HG03521 (cell line): ENCODE results near the gene RSPRY1.
"Not testable (repeated sequence)": the region's sequence is repeated elsewhere in the genome, so short reads cannot be mapped to it uniquely, and the experiment has no call there.

Experiments used
- ATAC-seq: cut with Tn5 transposase; IDR thresholded peaks from one replicate; pipeline ENCODE4 v1.9.1; 2021; ENCODE audit warnings: mild to moderate bottlenecking, moderate library complexity; ENCODE audit not compliant: unreplicated experiment

RSPRY1 gene

GRCh38 chr16:57252148-57252721 is 66.1 kb downstream of the RSPRY1 start:
- no peak for ATAC-seq

- ATAC-seq = no peak
Observed at GRCh38 chr16:57253466-57253865, 67.3 kb downstream of the RSPRY1 start.

- no peak for ATAC-seq
Observed at GRCh38 chr16:57255686-57256415, 69.7 kb downstream of the RSPRY1 start.

- no peak for ATAC-seq
Observed at GRCh38 chr16:57256601-57257395, 70.7 kb downstream of the RSPRY1 start.

DNA sequence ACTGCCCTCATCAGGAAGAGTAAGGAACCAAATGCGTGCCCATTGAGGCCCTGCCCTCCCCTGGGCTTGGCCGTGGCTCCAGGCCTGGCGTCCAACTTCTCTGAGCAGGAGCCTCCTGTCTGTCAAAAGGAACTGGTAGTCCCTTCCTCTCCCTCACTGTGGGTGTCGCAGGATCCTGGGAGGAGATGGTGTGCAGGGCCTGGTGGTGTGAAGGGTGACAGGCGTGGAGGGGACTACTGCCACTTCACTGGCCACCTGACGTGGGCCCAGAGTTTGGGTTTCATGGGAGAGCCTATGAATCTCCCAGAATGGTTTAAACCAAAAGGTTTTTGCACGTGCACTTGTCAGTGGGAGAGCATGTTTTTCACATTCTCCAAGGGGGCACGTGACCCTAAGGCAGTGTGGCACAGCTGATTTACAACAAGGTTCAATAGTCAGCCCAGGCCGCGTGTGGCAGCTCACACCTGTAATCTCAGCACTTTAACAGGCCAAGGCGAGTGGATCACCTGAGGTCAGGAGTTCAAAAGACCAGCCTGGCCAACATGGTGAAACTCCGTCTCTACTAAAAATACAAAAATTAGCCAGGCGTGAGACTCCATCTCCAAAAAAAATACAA is 71.4 kb downstream of the RSPRY1 start:
- ATAC-seq = no peak

- no peak for ATAC-seq
Observed at GRCh38 chr16:57258226-57258909, 72.2 kb downstream of the RSPRY1 start.

DNA sequence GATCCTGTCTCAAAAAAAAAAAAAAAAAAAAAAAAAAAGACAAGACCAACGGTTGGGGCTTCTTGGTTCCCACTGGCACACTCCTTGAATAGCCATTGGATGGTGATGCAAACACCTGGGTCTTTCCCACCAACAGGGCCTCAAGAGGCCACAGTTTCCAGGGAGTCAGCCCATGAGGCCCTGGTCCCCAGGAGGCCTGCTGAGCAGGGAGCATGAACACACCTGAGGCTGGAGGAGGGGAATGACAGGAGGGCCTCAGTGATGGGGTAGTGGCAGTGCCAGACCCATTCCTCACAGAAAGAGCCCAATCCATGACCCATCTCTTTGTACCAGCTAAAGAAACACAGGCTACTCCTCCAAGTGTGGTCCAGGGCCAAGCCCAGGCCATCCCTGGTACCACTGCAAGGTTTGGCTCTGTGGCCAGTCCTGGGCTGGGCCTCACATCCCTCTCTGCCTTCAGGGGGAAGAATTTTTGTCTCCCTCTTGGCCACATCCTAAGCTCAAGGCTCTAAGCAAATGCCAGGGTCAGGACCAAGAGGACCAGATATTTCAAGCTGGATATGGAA is 72.9 kb downstream of the RSPRY1 start:
- no peak for ATAC-seq

DNA sequence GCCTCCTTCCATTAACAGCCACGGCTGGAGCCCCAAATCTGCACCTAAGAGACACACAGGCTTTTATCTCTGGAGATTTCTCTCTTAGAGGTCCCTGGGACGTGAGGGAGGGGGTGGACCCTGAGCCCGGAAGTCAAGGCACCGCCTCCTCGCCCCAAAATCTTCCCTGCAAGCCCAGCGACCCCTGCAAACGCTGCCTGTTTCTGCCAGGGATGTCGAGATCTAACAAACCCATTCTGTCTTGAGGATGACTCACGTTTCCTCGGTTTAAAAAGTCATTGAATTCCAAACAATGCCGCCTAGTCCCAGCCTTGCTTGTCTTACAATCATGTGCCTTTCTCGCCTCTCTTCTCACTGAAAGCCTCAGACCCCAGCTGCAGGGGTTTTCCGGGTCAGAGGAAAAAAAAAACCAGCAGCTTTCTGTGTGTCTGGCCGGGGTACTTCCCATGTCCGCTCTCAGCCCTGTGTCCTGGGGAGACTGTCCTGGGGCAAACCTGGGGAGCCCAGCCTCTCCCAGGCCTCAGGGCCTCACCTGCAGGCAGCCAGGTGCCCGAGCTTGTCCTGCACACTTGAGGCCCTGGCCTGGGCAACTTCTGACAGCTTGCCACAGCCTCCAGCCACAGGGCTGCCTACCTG is 74.3 kb downstream of the RSPRY1 start:
- ATAC-seq = no peak

- no peak for ATAC-seq
Observed at GRCh38 chr16:57261806-57262205, 75.7 kb downstream of the RSPRY1 start.

GRCh38 chr16:57262841-57263540 is 76.9 kb downstream of the RSPRY1 start:
- no peak for ATAC-seq

DNA sequence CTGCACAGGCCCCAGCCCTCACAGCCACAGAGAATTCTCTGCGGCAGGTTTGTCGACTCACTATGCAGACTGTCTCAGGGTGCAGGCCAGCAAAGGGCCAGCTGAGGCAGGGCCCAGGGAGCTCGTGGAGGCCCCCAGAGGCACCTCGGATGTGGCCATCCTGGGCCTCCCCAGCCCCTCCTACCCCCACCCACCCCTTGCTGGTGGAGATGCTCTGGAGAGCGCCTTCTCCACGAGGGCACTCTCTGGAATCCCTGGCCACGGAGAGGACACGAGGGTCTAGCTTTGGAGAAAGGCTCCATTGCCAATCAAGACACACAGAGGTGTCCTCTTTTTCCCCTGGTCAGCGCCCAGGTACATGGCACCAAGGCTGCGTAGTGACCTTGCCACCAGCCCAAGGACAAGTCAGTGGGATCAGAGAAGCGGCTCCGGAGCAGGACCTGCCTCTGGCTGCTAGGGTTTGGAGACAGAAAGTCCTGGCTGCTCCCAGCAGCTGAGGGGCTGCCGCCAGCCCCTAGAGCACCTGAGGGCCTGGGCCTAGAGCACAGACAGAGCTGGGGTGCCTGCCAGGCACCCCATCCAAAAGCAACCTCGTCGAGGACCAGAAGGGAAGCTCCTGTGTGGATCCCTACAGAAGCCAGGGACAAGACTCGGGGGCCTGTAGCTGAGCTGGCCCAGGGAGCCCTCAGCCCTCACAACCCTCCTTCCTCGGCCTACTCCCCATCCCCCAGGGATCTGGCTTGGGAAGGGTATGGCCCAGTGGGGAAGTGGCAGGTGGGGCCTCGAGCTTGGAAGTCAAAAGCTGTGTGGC is 77.6 kb downstream of the RSPRY1 start:
- no peak for ATAC-seq

- ATAC-seq = no peak
Observed at GRCh38 chr16:57264381-57264780, 78.3 kb downstream of the RSPRY1 start.

DNA sequence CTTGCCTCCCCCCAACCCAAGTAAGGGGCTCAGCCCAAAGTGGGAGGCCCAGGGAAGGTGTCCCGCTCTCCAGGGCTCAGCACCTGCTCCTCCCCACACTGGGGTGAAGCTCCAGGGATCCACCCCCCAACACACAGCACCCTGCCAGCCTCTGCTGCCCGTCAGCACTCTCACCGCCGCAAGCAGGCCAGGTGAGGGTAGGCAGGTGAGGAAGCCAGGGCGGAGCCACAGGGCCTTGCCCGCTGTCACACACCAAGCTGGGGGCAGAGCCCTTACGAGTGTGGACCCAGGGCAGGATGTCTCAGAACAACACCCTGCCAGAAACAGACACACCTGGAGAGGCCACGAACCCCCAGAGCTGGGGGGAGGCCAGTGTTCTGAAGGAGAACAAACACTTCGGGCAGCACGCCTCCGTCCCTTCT is 78.8 kb downstream of the RSPRY1 start:
- ATAC-seq = no peak

DNA sequence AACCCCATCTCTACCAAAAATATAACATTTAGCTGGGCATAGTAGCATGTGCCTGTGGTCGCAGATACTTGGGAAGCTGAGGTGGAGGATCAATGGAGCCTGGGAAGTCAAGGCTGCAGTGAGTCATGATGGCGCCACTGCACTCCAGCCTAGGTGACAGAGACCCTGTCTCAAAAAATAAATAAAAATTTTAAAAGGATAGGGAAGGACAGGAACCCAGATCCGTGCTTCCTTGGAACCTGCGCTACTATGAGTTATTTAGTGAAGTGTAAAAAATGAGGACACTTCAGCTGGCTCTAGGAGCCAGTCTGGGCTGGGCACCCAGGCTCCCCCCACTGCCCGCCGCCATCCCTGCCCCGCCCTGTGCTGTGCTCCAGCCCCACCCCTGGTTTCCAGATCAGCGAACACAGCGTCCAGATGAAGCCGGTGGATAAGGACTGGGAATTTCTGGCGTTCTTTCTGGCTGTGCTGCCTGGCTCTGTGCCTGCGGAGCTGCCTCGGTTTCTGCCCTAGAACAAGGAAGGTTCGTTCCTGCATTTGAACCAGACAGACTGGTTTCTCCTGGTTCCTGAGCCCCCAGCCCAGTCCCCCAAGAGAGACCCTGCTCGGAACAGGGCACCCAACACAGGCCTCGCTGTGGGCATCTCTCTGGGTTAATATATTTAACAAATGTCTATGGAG is 79.9 kb downstream of the RSPRY1 start:
- no peak for ATAC-seq

GRCh38 chr16:57266531-57267260 is 80.6 kb downstream of the RSPRY1 start:
- ATAC-seq = no peak

GRCh38 chr16:57267343-57267742 is 81.2 kb downstream of the RSPRY1 start:
- not testable (repeated sequence) for ATAC-seq
